Posterior vena cava (tissue), 2 donors: ENCODE measurements around the gene LRRC7. TPM values are rescaled to one million over a fixed set of nuclear protein-coding genes. Genes with fewer than 3 reads are reported as not detected.
"Not testable (repeated sequence)": the region's sequence is repeated elsewhere in the genome, so short reads cannot be mapped to it uniquely, and the experiment has no call there.

Source experiments
- DNase-seq: peaks from one replicate; pipeline ENCODE4 v3.0.0-alpha.2; 2020; ENCODE audit warnings: low spot score
- intact Hi-C, 2 donors: fragments of 100-400 bp; cut with DNase I; formaldehyde crosslinking; loops; one replicate each; pipeline versions ENCODE4 v1.14.1 to v1.14.2; 2022 to 2023
- total RNA-seq, 2 donors: library from RNA; stranded (reverse); fragmentation: NEBNext Ultra II Directional; extraction: Animal tissue kit (Norgen Biotek cat#: 25700); gene quantifications; one replicate each; pipeline ENCODE4 v1.2.1, GENCODE V29; 2021
- donor health status: DM: yes; HTN: yes; CAD: no.
- donor health status: DM: yes; HTN: yes; CAD: no.

Gene LRRC7
- total RNA-seq, 2 donors from 2014 or later: 4.2 to 9.5 TPM

GRCh38 chr1:69679965-69680364 lies 112.2 kb downstream of the LRRC7 start:
- DNase-seq: no peak
- intact Hi-C loops: no loop called here

- intact Hi-C loops: no loop called here
- DNase-seq: no peak
Measured at GRCh38 chr1:69686367-69686984, 118.8 kb downstream of the LRRC7 start.

GRCh38 chr1:69688193-69688592 lies 120.5 kb downstream of the LRRC7 start:
- DNase-seq: no peak
- intact Hi-C loops: no loop called here

GRCh38 chr1:69691179-69691578 lies 123.5 kb downstream of the LRRC7 start:
- intact Hi-C loops: no loop called here
- DNase-seq: no peak

- intact Hi-C loops: no loop called here
- DNase-seq: no peak
Measured at GRCh38 chr1:69693921-69694675, 126.4 kb downstream of the LRRC7 start.

GRCh38 chr1:69697340-69697739 lies 129.6 kb downstream of the LRRC7 start:
- intact Hi-C loops: no loop called here
- DNase-seq: no peak

- DNase-seq: no peak
Measured at GRCh38 chr1:69700770-69701169, 133.0 kb downstream of the LRRC7 start.

GRCh38 chr1:69702085-69702484 lies 134.4 kb downstream of the LRRC7 start:
- DNase-seq: no peak
- intact Hi-C loops: no loop called here

More at GRCh38 chr1:69700770-69701169, 133.0 kb downstream of the LRRC7 start:
- intact Hi-C loops: no loop called here

- no peak for DNase-seq
- intact Hi-C loops: no loop called here
Measured at GRCh38 chr1:69706473-69706872, 138.8 kb downstream of the LRRC7 start.

GRCh38 chr1:69707103-69707502 lies 139.4 kb downstream of the LRRC7 start:
- intact Hi-C loops: no loop called here
- no peak for DNase-seq

- intact Hi-C loops: no loop called here
- DNase-seq: no peak
Measured at GRCh38 chr1:69710484-69711189, 142.9 kb downstream of the LRRC7 start.

GRCh38 chr1:69711190-69711930 lies 143.6 kb downstream of the LRRC7 start:
- intact Hi-C loops: no loop called here
- DNase-seq: no peak

- intact Hi-C loops, DNase-seq: not testable (repeated sequence)
Measured at GRCh38 chr1:69717834-69718233, 150.1 kb downstream of the LRRC7 start.

GRCh38 chr1:69728206-69728605 lies 160.5 kb downstream of the LRRC7 start:
- DNase-seq: no peak
- intact Hi-C loops: loop anchor here in 1 of 2 donors (10.0 kb wide), 1 partner anchor 163 kb away; the partner anchor contains the start of gene LRRC7

- intact Hi-C loops: no loop called here
Measured at GRCh38 chr1:69733061-69733460, 165.3 kb downstream of the LRRC7 start.

GRCh38 chr1:69737527-69738185 lies 169.9 kb downstream of the LRRC7 start:
- intact Hi-C loops: no loop called here

More at GRCh38 chr1:69733061-69733460, 165.3 kb downstream of the LRRC7 start:
- no peak for DNase-seq

GRCh38 chr1:69738458-69739250 lies 170.9 kb downstream of the LRRC7 start:
- intact Hi-C loops: no loop called here
- no peak for DNase-seq

More at GRCh38 chr1:69737527-69738185, 169.9 kb downstream of the LRRC7 start:
- no peak for DNase-seq

GRCh38 chr1:69739251-69739605 lies 171.5 kb downstream of the LRRC7 start:
- no peak for DNase-seq
- intact Hi-C loops: no loop called here
